Breast epithelium (tissue), 4 donors: ENCODE results near the gene HIVEP3. TPM values are rescaled to one million over a fixed set of nuclear protein-coding genes. Genes with fewer than 3 reads are reported as not detected.

Source experiments
- DNase-seq, 2 donors: peaks; one replicate each; pipeline ENCODE4 v3.0.0-alpha.2; 2019; ENCODE audit warnings: low spot score in 2 of 2
- H3K27ac ChIP-seq, 2 donors: fragments of 200-600 bp; sonication (generic) in 1 of 2; one replicate each; pipeline ENCODE4 v1.5.1; 2016 to 2019; ENCODE audit warnings: mild to moderate bottlenecking in 1 of 2
- H3K27me3 ChIP-seq, 2 donors: fragments of 200-600 bp; sonication (generic) in 1 of 2; one replicate each; pipeline versions ENCODE4 v1.5.1 to v1.6.0; 2017 to 2019; ENCODE audit warnings: control low read depth in 1 of 2, mild to moderate bottlenecking in 1 of 2
- H3K36me3 ChIP-seq: fragments of 200-600 bp; one replicate; pipeline ENCODE4 v1.5.1; 2019
- H3K4me1 ChIP-seq, 2 donors: fragments of 200-600 bp; sonication (generic); one replicate each; pipeline ENCODE4 v1.5.1; 2016 to 2019; ENCODE audit warnings: control low read depth in 1 of 2
- H3K4me3 ChIP-seq, 3 donors: fragments of 200-600 bp; sonication (generic); 1 replicate in 2 of 3; 2 replicates in 1 of 3; pipeline ENCODE4 v1.5.1; 2016 to 2019; ENCODE audit warnings: mild to moderate bottlenecking in 3 of 3, moderate library complexity in 2 of 3
- H3K9me3 ChIP-seq, 2 donors: fragments of 200-600 bp; sonication (generic) in 1 of 2; one replicate each; pipeline ENCODE4 v1.5.1; 2016 to 2019; ENCODE audit warnings: control low read depth in 1 of 2
- POLR2A ChIP-seq: fragments of 450-650 bp; IDR thresholded peaks from one replicate; pipeline ENCODE4 v1.6.1; 2016; ENCODE audit warnings: antibody characterized with exemption, mild to moderate bottlenecking, moderate library complexity
- POLR2AphosphoS5 ChIP-seq, 3 donors: sonication (generic); formaldehyde crosslinking; IDR thresholded peaks; one replicate each; pipeline ENCODE4 v1.6.1; 2017; ENCODE audit warnings: antibody characterized with exemption in 3 of 3
- intact Hi-C: fragments of 100-400 bp; cut with DNase I; formaldehyde crosslinking; loops from one replicate; pipeline ENCODE4 v1.15.1; 2023; ENCODE audit warnings: low total_unique reads
- total RNA-seq, 3 donors: library from RNA; depleted of rRNA; stranded (reverse); fragments of >200 nt; gene quantifications; one replicate each; pipeline ENCODE4 v1.1.0, GENCODE V29; 2016
- TF ChIP-seq, protein P1 (sequence below), 3 donors: fragments of 450-650 bp; IDR thresholded peaks; one replicate each; pipeline ENCODE4 v1.5.1; 2016 to 2017; ENCODE audit warnings: antibody characterized with exemption in 3 of 3, mild to moderate bottlenecking in 3 of 3, moderate library complexity in 3 of 3

HIVEP3 gene
- total RNA-seq, 3 donors from 2014 or later: 3.5 to 13.5 (median 9.2) TPM

DNA sequence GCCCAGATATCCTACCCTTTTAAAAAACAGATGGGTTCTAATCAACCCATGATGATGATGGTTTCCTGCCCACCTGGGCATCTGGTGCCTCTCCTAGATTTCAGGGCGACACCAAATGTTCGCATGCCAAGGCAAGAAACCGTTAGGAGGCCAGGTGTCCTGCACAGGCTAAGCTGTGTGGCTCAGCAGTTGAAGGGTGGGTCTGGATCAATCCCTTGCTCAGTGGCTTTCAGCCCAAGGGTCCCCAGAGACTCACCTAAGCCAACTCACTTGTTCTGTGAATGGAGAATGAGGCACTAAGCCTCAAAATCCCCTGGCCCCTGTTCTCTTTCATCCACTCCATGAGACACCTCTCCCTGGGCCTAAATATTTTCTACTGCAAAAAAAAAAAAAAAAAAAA is 265.1 kb downstream of the HIVEP3 start:
- Histone ChIP-seq H3K9me3 (no peaks in the 10 kb centered on the region), H3K4me1 (peaks cover 0 to 11% of the 10 kb centered on the region in 2 donors), H3K27ac (no peak overlapping the region), H3K36me3 (no peaks in the 10 kb centered on the region), H3K27me3 (no peaks in the 10 kb centered on the region), H3K4me3 (no peak overlapping the region)
- intact Hi-C loops: no loop called here
- TF ChIP-seq POLR2A (no peak), POLR2AphosphoS5 (IDR thresholded peaks at IDR 0.05) (no peak)
- TF ChIP-seq, protein P1, sequence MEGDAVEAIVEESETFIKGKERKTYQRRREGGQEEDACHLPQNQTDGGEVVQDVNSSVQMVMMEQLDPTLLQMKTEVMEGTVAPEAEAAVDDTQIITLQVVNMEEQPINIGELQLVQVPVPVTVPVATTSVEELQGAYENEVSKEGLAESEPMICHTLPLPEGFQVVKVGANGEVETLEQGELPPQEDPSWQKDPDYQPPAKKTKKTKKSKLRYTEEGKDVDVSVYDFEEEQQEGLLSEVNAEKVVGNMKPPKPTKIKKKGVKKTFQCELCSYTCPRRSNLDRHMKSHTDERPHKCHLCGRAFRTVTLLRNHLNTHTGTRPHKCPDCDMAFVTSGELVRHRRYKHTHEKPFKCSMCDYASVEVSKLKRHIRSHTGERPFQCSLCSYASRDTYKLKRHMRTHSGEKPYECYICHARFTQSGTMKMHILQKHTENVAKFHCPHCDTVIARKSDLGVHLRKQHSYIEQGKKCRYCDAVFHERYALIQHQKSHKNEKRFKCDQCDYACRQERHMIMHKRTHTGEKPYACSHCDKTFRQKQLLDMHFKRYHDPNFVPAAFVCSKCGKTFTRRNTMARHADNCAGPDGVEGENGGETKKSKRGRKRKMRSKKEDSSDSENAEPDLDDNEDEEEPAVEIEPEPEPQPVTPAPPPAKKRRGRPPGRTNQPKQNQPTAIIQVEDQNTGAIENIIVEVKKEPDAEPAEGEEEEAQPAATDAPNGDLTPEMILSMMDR (IDR thresholded peaks at IDR 0.05): no peak
- no peak for DNase-seq

DNA sequence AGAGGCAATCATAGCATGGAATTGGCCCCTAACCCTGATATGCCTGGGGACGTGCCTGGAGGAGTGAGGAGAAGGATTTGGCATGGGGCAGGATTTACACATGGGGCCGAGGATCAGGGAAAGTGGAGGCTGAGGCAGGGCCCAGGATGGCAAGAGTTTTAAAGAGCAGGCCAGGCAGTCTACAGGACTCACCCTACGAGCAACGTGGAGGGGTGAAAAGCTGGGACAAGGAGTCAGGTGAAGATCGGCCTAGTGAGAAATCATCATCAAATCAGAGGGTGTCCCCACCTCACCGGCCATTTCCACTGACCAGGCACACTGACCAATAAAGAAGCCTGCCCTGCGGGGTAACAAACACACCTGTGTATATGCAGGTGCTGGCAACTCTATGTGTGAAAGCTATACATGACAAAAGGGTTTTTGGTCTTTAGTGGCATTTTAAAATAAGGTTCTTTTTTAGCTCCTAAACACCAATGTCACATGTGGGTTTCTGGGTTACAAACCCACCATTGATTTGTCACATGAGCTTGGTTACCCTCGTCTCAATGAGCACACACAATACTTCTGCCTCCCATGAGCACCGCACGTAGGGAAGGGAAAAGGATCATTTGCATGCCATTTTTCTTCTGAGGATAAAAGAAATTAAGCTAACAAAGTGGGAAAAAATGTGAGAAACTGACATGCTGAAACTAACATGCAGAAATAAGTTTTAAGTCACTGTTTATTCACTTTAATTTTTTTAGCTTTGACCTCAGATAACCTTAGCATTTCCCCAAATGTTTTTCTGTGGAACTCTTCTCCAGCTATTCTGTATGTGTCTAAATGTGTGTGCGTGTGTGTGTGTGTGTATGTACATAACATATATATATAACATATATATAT is 266.1 kb downstream of the HIVEP3 start:
- no peak overlapping the region for H3K4me3 ChIP-seq
- no peaks in the 10 kb centered on the region for H3K9me3 ChIP-seq
- TF ChIP-seq, protein P1 (IDR thresholded peaks at IDR 0.05): no peak
- TF ChIP-seq POLR2AphosphoS5 (IDR thresholded peaks at IDR 0.05) (no peak), POLR2A (no peak)
- DNase-seq: no peak
- no peaks in the 10 kb centered on the region for H3K36me3 ChIP-seq
- intact Hi-C loops: no loop called here
- H3K27ac ChIP-seq: no peak overlapping the region
- H3K4me1 ChIP-seq: peaks cover 0 to 11% of the 10 kb centered on the region in 2 donors
- H3K27me3 ChIP-seq: no peaks in the 10 kb centered on the region

DNA sequence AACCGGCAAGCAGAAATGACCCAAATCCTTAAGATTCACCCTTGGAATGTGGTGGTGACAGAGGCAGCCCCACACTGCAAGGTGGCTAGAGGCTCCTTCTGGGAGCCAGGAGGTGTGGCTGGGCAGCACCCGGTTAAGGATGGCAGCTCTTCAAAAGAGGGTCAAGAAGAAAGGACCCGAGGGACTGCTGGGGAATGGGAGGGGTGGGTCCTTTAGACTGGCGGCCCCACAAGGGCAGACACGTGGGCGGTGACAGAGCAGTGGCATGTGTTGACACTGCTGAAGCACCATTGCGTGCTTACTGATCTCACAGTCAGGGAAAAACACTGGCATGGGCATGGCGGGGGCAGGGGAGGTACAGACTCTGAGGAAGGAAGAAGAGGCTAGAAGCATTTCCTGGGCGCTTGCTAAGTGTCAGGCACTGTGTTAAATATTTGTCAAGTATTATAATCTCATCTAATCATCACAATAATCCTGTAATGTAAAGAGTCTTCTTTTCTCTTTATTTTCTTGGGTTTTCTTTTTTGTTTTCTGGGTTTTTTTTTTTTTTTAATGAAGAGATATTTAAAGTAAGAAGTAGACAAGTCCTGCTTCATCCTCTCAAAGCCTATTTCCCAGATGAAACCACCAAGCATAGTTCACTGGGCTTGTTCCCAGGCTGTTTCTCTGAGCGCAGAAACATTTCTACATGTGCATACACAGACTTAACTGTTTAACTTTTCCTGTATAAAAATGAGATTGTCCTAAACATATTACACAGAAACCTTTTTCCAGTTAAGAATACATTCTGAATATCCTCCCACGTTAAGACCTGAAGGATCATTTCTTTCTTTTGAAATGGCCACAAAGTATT is 268.5 kb downstream of the HIVEP3 start:
- no peak for TF ChIP-seq POLR2AphosphoS5 (IDR thresholded peaks at IDR 0.05)
- no peak for TF ChIP-seq POLR2A
- TF ChIP-seq, protein P1 (IDR thresholded peaks at IDR 0.05): no peak
- peak in 1 of 2 donors; percentile 71 for DNase-seq
- no peaks in the 10 kb centered on the region for H3K9me3 ChIP-seq
- H3K27ac ChIP-seq: peak overlapping the region; percentile 56 to 57
- intact Hi-C loops: no loop called here
- peak overlapping the region in 2 of 3 donors; percentile 4 to 5 for H3K4me3 ChIP-seq
- H3K36me3 ChIP-seq: no peaks in the 10 kb centered on the region
- no peaks in the 10 kb centered on the region for H3K4me1 ChIP-seq
- H3K27me3 ChIP-seq: no peaks in the 10 kb centered on the region

DNA sequence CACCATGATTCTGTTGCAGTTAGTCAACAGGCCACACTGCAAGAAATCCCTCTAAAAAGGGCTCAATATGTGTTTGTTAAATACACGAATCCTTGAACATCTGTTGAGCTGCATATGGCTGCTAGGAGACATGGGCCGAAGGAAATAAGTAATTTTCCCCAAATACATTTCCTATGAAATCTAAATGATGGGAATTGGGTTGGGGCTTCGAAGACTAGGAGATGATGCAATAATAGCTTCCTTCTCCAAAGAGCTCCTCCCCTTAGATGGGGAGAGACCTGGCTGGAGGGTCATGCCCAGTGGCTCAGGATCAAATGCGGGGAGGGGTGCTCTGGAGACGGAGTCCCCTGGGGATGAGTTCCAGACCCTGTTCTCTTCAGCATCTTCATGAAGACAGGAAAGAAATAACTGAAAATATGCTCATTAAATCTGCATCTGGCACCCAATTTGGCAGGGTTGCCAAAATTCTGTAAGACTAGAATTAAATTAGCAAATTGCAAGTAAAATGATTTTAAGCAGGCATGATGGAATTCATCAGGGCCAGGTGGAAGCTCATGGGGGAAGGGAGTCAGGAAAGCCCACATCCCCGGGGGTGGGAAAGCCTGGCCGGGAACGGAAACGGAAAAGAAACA is 269.2 kb downstream of the HIVEP3 start:
- TF ChIP-seq POLR2AphosphoS5 (IDR thresholded peaks at IDR 0.05) (no peak), POLR2A (no peak)
- TF ChIP-seq, protein P1 (IDR thresholded peaks at IDR 0.05): no peak
- H3K4me3 ChIP-seq: peak overlapping the region in 2 of 3 donors; percentile 4 to 5
- H3K27me3 ChIP-seq: no peaks in the 10 kb centered on the region
- no peaks in the 10 kb centered on the region for H3K36me3 ChIP-seq
- DNase-seq: no peak
- H3K27ac ChIP-seq: peak overlapping the region; percentile 56 to 57
- intact Hi-C loops: no loop called here
- no peaks in the 10 kb centered on the region for H3K4me1 ChIP-seq
- H3K9me3 ChIP-seq: no peaks in the 10 kb centered on the region
